RWPE2 (cell line): Measurements from ENCODE around the gene FCER1G.

Source experiments
- ATAC-seq: fragments of 200-7000 bp; cut with Tn5 transposase; 3 replicates; pipeline ENCODE4 v1.9.1; 2021; ENCODE audit warnings: low read depth
- DNase-seq: peaks from one replicate; pipeline ENCODE4 v3.0.0-alpha.2; 2020; ENCODE audit warnings: low spot score
- H3K27ac ChIP-seq: fragments of 450-650 bp; 2 replicates; pipeline ENCODE4 v1.5.1; 2017; ENCODE audit warnings: mild to moderate bottlenecking; ENCODE audit not compliant: poor library complexity, severe bottlenecking
- H3K27me3 ChIP-seq: fragments of 250-450 bp; sonication (Bioruptor Pico); 2 replicates; pipeline ENCODE4 v1.5.1; 2021; ENCODE audit warnings: mild to moderate bottlenecking, moderate library complexity; ENCODE audit not compliant: insufficient read depth, poor library complexity, severe bottlenecking
- H3K36me3 ChIP-seq: fragments of 250-450 bp; sonication (Bioruptor Pico); 2 replicates; pipeline ENCODE4 v1.5.1; 2020; ENCODE audit warnings: low read depth, mild to moderate bottlenecking, moderate library complexity
- H3K4me1 ChIP-seq: fragments of 250-450 bp; sonication (Bioruptor Pico); 2 replicates; pipeline ENCODE4 v1.5.1; 2021; ENCODE audit warnings: mild to moderate bottlenecking, moderate library complexity; ENCODE audit not compliant: insufficient read depth, poor library complexity, severe bottlenecking
- H3K4me3 ChIP-seq: fragments of 250-450 bp; sonication (Bioruptor Pico); 2 replicates; pipeline ENCODE4 v1.5.1; 2021; ENCODE audit warnings: mild to moderate bottlenecking, moderate library complexity; ENCODE audit not compliant: severe bottlenecking
- H3K9me3 ChIP-seq: fragments of 250-450 bp; sonication (Bioruptor Pico); 2 replicates; pipeline ENCODE4 v1.5.1; 2021; ENCODE audit warnings: mild to moderate bottlenecking, moderate library complexity; ENCODE audit not compliant: severe bottlenecking
- TF ChIP-seq, protein P1 (sequence below): fragments of 450-650 bp; IDR thresholded peaks from one replicate; pipeline ENCODE4 v1.5.1; 2017; ENCODE audit warnings: mild to moderate bottlenecking, moderate library complexity; ENCODE audit not compliant: poor library complexity, severe bottlenecking

The FCER1G gene

DNA sequence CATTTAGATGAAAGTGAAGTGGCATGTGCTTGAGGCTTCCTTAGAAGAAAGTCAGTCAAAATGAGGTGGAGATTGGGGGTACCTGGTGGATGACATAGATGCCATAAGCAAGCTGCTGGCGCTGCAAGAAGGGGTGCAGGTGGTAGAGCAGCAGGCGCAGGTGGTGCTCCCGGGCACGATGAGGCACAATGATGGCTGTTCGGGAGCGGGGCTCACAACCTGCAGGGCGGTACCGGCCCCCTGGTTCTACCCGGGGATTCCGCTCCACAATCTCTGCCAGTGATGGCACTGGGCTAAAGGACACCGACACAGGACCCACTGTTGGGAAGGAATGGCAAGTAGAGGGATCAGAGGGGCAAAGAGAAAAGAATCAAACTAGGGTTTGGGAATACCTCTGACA, 40.2 kb upstream of the FCER1G start:
- TF ChIP-seq, protein P1, sequence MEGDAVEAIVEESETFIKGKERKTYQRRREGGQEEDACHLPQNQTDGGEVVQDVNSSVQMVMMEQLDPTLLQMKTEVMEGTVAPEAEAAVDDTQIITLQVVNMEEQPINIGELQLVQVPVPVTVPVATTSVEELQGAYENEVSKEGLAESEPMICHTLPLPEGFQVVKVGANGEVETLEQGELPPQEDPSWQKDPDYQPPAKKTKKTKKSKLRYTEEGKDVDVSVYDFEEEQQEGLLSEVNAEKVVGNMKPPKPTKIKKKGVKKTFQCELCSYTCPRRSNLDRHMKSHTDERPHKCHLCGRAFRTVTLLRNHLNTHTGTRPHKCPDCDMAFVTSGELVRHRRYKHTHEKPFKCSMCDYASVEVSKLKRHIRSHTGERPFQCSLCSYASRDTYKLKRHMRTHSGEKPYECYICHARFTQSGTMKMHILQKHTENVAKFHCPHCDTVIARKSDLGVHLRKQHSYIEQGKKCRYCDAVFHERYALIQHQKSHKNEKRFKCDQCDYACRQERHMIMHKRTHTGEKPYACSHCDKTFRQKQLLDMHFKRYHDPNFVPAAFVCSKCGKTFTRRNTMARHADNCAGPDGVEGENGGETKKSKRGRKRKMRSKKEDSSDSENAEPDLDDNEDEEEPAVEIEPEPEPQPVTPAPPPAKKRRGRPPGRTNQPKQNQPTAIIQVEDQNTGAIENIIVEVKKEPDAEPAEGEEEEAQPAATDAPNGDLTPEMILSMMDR = no peak
- no peaks in the 10 kb centered on the region for H3K9me3 ChIP-seq

DNA sequence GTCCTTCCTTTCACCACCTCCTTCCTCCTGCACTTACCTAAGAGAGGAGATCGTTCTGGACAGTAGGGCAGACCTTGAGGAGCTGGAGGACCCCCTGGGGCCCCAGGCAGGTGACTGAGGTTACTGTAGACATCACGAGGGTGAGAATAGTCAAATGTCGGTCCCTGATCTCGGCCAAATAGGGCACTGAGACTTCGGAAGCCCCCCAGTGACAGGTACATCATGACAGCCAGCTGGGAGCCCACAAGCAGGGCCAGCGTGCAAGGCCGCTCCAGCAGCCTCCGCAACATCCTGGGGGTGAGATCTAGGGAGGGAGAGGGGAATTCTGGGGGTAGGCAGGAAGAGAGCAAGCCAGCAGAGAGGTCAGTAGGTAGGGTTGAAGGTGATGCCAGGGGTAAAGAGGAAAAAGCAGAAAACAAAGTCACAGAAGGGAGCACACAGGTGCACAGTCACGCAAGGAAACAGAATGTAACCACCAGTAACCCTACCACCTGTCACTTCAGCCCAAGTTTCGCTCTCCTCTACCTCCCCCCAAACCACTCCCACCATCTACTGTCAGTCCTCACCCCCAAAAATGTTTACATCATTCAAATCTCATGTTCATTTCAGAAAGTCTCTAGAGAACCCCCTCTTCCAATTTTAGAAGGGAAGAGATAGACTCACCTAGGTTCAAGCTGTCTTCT, 39.2 kb upstream of the FCER1G start:
- DNase-seq = no peak
- H3K9me3 ChIP-seq = no peaks in the 10 kb centered on the region
- H3K27ac ChIP-seq = no peak overlapping the region
- H3K36me3 ChIP-seq = peaks cover 43% of the 10 kb centered on the region
- no peaks in the 10 kb centered on the region for H3K27me3 ChIP-seq
- peaks cover 8% of the 10 kb centered on the region for H3K4me1 ChIP-seq
- TF ChIP-seq, protein P1 = no peak
- ATAC-seq = no peak
- H3K4me3 ChIP-seq = peak overlapping the region; percentile 67

More for the DNA sequence above, 40.2 kb upstream of the FCER1G start:
- no peaks in the 10 kb centered on the region for H3K27me3 ChIP-seq
- H3K4me1 ChIP-seq = peaks cover 8% of the 10 kb centered on the region
- ATAC-seq = no peak
- H3K4me3 ChIP-seq = no peak overlapping the region
- no peak overlapping the region for H3K27ac ChIP-seq
- peaks cover 49% of the 10 kb centered on the region for H3K36me3 ChIP-seq
- DNase-seq = no peak

DNA sequence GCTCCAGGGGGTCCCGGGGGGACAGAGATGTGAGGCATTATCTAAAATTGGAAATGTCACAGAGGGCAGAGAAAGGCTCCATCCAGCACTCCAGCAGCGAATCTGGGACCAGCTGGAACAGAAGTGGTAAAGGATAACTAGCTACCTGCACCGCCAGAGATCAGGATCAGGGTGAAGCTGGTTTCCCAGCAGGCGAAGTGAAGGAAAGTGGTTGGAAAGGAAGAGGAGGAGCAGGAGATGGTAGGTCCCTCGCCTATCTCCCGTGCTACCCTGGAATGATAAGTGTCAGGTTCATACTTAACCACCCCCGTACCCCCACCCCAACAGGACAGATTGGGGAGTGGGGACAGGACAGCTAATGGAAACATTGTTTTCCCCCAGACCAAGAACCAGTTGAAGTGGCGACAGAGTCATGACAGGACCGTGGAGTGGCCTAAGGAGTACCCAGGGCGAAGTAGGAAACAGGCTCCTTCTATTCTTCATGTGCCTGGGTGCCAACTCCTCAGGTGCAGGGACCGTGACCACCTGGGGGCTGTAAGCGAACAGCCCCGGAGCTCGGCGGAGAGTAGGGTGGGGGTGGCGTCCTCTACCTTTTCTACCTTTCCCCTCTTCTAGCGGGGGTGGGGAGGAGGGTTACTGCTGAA, 38.5 kb upstream of the FCER1G start:
- DNase-seq (no peak), ATAC-seq (peak; percentile 2; the same call in 2 of the 3 replicates)
- H3K27me3 ChIP-seq = no peaks in the 10 kb centered on the region
- TF ChIP-seq, protein P1 = no peak
- peak overlapping the region; percentile 10 for H3K27ac ChIP-seq
- no peaks in the 10 kb centered on the region for H3K9me3 ChIP-seq
- H3K4me1 ChIP-seq = peaks cover 8% of the 10 kb centered on the region
- peaks cover 36% of the 10 kb centered on the region for H3K36me3 ChIP-seq
- peak overlapping the region; percentile 67 for H3K4me3 ChIP-seq

DNA sequence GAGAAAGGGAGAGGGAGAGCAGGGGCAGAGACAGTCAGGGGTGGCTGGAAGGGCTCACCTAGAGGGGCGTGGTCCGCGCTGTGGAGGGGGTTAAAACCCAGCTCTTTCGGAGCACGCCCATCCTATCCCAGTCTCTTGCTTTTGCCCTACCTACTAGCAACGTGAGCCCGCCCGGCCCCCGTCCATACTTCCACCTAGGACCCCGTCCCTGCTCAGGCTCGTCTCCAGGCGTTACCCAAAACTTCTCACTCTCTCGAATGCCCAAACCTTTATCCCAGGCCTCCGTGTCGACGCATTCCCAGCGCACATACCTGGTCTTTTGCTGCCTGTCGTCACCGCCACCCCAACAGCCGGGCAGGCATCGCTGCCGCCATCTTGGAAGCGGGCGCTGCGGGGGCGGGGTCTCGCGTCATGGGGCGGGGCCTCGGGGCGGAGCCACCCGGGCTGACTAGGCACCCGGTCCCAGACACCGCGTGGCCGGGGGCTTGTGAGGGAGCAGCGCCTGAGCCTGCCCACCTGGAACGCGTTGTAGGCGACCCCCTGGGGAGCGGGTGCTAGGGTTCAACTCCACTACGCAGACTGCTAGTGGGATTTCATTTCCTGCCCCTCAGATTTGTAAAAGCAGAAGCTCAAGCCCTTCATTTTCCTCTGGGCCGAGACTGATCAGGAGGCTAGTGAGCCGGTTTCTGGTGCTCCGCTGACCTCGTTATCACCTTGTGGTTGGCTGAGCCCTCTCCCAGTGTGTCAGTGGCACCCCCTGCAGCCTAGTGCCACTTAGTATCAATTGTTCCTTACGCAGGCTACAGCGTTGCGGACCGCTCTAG, 37.8 kb upstream of the FCER1G start, which contains the start of gene B4GALT3:
Gene B4GALT3, minus strand, starts transcription at position 396 of the 824 bp plus-strand sequence. CDS start 1,447 bp downstream, outside the sequence.
- Histone ChIP-seq H3K9me3 (no peaks in the 10 kb centered on the region), H3K4me1 (peaks cover 14% of the 10 kb centered on the region), H3K27ac (peak within 1 kb of the TSS; percentile 10), H3K36me3 (peaks cover 29% of the 10 kb centered on the region), H3K27me3 (no peaks in the 10 kb centered on the region), H3K4me3 (peak within 1 kb of the TSS; percentile 67)
- TF ChIP-seq, protein P1 = peak; percentile 16
- no peak for DNase-seq
- peak; percentile 89 for ATAC-seq
